Fibroblast of lung (primary cell): ENCODE data around the gene TAF1C. TPM values are rescaled to one million over a fixed set of nuclear protein-coding genes. Genes with fewer than 3 reads are reported as not detected.

Source experiments
- DNase-seq, 2 donors: peaks; one replicate each; pipeline versions ENCODE4 v3.0.0 to v3.0.0-alpha.2; 2010; ENCODE audit warnings: low read depth in 2 of 2
- H2AFZ ChIP-seq: 2 replicates; pipeline ENCODE4 v1.5.1; 2012; ENCODE audit warnings: low read length, control low read depth, inconsistent platforms
- H3K27ac ChIP-seq: 2 replicates; pipeline ENCODE4 v1.5.1; 2011; ENCODE audit warnings: low read length, control low read depth; ENCODE audit not compliant: insufficient read depth
- H3K27me3 ChIP-seq: 2 replicates; pipeline ENCODE4 v1.5.1; 2011; ENCODE audit warnings: mild to moderate bottlenecking, low read length; ENCODE audit not compliant: control insufficient read depth, insufficient read depth
- H3K36me3 ChIP-seq: 2 replicates; pipeline ENCODE4 v1.5.1; 2011; ENCODE audit warnings: low read length; ENCODE audit not compliant: control insufficient read depth, insufficient read depth
- H3K4me1 ChIP-seq: 2 replicates; pipeline ENCODE4 v1.5.1; 2011; ENCODE audit warnings: low read length; ENCODE audit not compliant: control insufficient read depth, insufficient read depth; ENCODE audit errors: extremely low read depth
- H3K4me2 ChIP-seq: 2 replicates; pipeline ENCODE4 v1.5.1; 2011; ENCODE audit warnings: low read length, control low read depth; ENCODE audit not compliant: insufficient read depth; ENCODE audit errors: extremely low read depth
- H3K4me3 ChIP-seq, 4 experiments: fragments of 200-600 bp in 1 of 4; sonication (generic) in 1 of 4; replicated peaks in 1 of 4; 2 replicates each; pipeline ENCODE4 v1.5.1; 2011 to 2016; ENCODE audit warnings: low read length in 4 of 4, low read depth in 3 of 4, mild to moderate bottlenecking in 3 of 4, control low read depth in 2 of 4, inconsistent platforms in 1 of 4, mixed read lengths in 1 of 4; ENCODE audit not compliant: insufficient read depth in 1 of 4; ENCODE audit errors: control extremely low read depth in 1 of 4
- H3K79me2 ChIP-seq: 2 replicates; pipeline ENCODE4 v1.5.1; 2012; ENCODE audit warnings: mild to moderate bottlenecking, low read length, inconsistent platforms; ENCODE audit not compliant: control insufficient read depth, insufficient read depth
- H3K9ac ChIP-seq: 2 replicates; pipeline ENCODE4 v1.5.1; 2011; ENCODE audit warnings: mild to moderate bottlenecking, low read length, control low read depth; ENCODE audit not compliant: insufficient read depth
- H3K9me3 ChIP-seq: 2 replicates; pipeline ENCODE4 v1.5.1; 2012; ENCODE audit warnings: low read depth, low read length; ENCODE audit not compliant: control insufficient read depth, insufficient read depth
- H4K20me1 ChIP-seq: 2 replicates; pipeline ENCODE4 v1.5.1; 2011; ENCODE audit warnings: low read length; ENCODE audit not compliant: control insufficient read depth, insufficient read depth; ENCODE audit errors: extremely low read depth
- CTCF ChIP-seq, 2 donors: IDR thresholded peaks in 1 of 2; conservative IDR thresholded peaks in 1 of 2; 1 replicate in 1 of 2; 2 replicates in 1 of 2; pipeline ENCODE4 v1.5.1; 2011 to 2012; ENCODE audit warnings: low read length in 2 of 2, control low read depth in 1 of 2, inconsistent platforms in 1 of 2, low read depth in 1 of 2, mild to moderate bottlenecking in 1 of 2
- EZH2 ChIP-seq: IDR thresholded peaks from 2 replicates; pipeline ENCODE4 v1.5.1; 2012; ENCODE audit warnings: low read length, control low read depth, mild to moderate bottlenecking; ENCODE audit errors: missing control alignments
- polyA plus RNA-seq, 2 donors: library from polyadenylated mRNA; depleted of rRNA in 1 of 2; stranded (reverse) in 1 of 2; unstranded in 1 of 2; fragments of >200 nt; gene quantifications; 2 replicates each; pipeline ENCODE4 v1.2.1, GENCODE V29; 2011 to 2012; ENCODE audit warnings: missing spikeins in 1 of 2
- total RNA-seq: library from RNA; depleted of rRNA; stranded (reverse); fragments of >200 nt; gene quantifications from 2 replicates; pipeline ENCODE4 v1.2.1, GENCODE V29; 2014

The TAF1C gene
- total and polyA plus RNA-seq, 2 donors (not counting 1 experiment from before 2014, with no cell fraction given) = 9.3 to 12.9 TPM

DNA sequence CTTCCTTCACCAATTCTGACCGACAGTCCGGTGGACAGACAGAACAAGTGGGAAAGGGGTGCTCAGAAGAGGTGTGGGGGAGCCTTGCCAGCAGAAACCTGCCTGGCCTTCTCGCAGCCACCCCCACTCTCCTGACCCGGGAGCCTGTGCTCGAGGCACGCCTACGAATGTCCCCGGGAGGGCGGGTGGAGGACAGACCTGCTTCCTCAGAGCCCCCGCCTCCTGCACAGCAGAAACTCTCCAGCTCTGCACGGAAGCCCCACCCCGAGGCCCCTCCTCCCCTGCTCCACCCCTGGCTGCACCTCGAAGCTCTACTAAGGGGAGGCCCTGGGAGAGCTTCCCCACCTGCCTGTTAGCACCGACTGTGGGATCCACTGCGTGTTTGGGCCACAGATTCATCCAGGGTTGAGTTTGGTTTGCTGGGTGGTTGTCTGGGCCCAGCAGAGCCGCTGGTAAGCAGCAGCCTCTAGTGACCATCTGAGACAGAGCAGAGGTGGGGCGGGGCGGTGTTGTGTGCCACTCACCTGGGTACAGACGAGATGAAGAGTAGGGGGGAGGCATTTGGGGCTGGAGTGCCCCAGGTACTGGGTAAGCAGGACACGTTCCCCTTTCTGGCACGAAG, 6.2 kb downstream of the TAF1C start:
- no peak for DNase-seq
- Histone ChIP-seq H3K27me3 (no peaks in the 10 kb centered on the region), H3K4me2 (no peak overlapping the region), H3K9ac (no peak overlapping the region), H3K4me3 (no peak overlapping the region), H4K20me1 (no peaks in the 10 kb centered on the region), H3K27ac (no peak overlapping the region), H3K9me3 (no peaks in the 10 kb centered on the region), H2AFZ (no peak overlapping the region), H3K36me3 (peaks cover 31% of the 10 kb centered on the region), H3K79me2 (peaks cover 13% of the 10 kb centered on the region), H3K4me1 (peaks cover 24% of the 10 kb centered on the region)
- TF ChIP-seq CTCF (conservative IDR thresholded peaks at IDR 0.05 in 1 of 2, IDR thresholded peaks at IDR 0.05 in 1 of 2; ENCODE audit: low read depth in 1 of 2, low read length in 2 of 2) = no peak
- no peak for TF ChIP-seq EZH2

DNA sequence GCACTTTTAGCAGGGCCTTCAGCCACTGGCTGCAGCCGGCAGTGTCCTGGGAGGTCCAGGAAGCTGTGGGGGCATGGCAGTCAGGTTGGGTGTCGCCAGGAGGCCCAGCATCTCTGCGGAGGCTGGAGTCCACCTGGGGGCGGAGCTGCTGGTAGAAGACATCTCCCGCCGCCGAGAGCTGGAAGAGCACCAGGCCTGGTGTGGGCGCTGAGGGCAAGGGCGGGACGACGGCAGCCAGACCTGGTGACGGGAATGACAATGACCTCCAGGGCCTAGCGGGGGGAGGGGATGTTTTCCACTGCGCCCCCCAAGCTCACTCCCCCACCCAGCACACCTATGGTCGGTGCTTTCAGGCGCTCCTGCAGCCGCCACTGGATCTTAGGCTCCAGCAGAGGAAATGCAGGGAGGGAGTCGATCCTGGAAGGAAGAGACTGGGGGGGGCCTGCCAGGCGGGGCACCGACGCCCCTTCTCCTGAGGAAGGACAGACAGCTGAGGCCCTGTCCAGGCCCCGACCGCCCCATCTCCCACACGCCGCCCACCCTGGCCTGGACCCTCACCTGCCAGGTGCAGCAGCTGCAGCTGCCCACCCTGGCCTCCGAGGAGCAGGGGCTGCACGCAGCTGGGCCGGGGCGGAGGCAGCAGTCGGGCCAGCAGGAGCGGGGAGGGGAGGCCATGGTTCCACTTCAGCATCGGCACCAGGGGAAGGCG, 7.1 kb downstream of the TAF1C start:
- H3K4me2 ChIP-seq = no peak overlapping the region
- H3K4me1 ChIP-seq = peaks cover 27% of the 10 kb centered on the region
- no peaks in the 10 kb centered on the region for H3K27me3 ChIP-seq
- no peaks in the 10 kb centered on the region for H4K20me1 ChIP-seq
- H3K79me2 ChIP-seq = peaks cover 6% of the 10 kb centered on the region
- no peak for DNase-seq
- peaks cover 31% of the 10 kb centered on the region for H3K36me3 ChIP-seq
- no peak overlapping the region for H2AFZ ChIP-seq
- H3K27ac ChIP-seq = no peak overlapping the region
- no peak overlapping the region for H3K4me3 ChIP-seq
- no peak for TF ChIP-seq CTCF (conservative IDR thresholded peaks at IDR 0.05 in 1 of 2, IDR thresholded peaks at IDR 0.05 in 1 of 2; ENCODE audit: low read depth in 1 of 2, low read length in 2 of 2)
- TF ChIP-seq EZH2 = no peak
- H3K9me3 ChIP-seq = no peaks in the 10 kb centered on the region
- H3K9ac ChIP-seq = no peak overlapping the region

DNA sequence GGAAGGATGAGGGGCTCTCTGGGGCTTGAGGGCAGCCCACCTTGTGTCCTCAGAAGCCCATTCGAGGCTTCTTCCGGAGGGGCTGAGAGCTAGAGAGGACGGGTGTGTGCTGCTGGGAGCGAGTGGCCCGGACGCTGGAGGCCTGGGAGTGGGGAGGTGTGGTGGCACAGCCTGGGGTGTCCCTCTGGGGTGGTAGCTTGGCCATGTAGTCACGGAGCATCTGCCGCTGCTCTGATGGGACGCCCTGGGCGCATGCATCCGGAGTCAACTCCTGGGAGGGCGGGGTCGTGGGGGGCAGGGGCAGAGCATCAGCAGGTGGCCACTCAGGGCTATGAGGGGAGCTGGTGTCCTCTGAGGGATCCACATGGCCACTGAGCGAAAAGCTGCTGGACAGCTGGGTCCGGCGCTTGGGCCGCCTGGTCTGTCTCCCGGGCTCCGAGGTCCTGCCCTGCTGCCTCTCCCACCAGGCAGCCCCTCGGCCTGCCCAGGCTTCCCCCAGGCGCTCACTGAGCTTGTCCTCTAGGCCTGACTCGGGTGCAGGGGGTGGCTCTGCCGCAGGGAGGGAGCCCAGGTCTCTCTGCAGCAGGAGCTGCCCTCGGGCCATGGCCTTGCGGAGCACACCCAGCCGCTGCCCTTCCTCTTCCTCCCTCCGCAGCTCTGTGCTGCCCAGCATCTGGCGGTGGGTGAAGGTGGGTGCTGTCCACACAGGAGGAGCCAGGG, 7.8 kb downstream of the TAF1C start:
- Histone ChIP-seq H3K4me3 (no peak overlapping the region), H3K27me3 (no peaks in the 10 kb centered on the region), H4K20me1 (no peaks in the 10 kb centered on the region), H3K9ac (no peak overlapping the region), H3K4me1 (peaks cover 27% of the 10 kb centered on the region), H3K9me3 (no peaks in the 10 kb centered on the region), H3K4me2 (no peak overlapping the region), H3K79me2 (no peaks in the 10 kb centered on the region), H2AFZ (no peak overlapping the region), H3K27ac (no peak overlapping the region), H3K36me3 (peaks cover 29% of the 10 kb centered on the region)
- TF ChIP-seq EZH2 = no peak
- no peak for TF ChIP-seq CTCF (conservative IDR thresholded peaks at IDR 0.05 in 1 of 2, IDR thresholded peaks at IDR 0.05 in 1 of 2; ENCODE audit: low read depth in 1 of 2, low read length in 2 of 2)
- DNase-seq = no peak
